ENCODE data around the gene GNG14.
"Not testable (repeated sequence)": the region's sequence is repeated elsewhere in the genome, so short reads cannot be mapped to it uniquely, and the experiment has no call there.

Gene GNG14

GRCh38 chr19:12687496-12688196, at the start of gene GNG14:
Gene GNG14, plus strand, starts transcription at chr19:12687998. Its CDS starts 51 bp downstream, at chr19:12688049.
- DNase-seq, result no peak

DNA sequence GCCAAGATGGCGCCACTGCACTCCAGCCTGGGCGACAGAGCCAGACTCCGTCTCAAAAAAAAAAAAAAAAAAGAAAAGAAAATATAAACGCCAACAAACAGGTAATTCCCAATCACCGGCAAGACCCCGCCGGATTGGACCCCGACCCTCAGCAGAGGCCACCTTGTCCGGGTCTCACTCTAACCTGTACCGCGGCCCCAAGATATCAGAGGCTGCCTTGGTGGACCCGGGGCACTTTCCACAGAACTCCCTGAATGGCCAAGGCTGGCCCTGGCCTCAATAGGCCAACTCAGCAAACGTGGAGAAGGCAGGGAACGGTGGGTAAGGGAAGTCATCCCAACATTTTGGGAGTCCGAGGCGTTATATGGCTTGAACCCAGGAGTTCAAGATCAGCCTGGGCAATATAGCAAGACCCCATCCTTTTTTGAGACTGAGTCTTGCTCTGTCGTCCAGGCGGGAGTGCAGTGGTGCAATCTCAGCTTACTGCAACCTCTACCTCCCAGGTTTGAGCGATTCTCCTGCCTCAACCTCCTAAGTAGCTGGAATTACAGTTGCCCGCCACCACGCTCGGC, 49.1 kb upstream of the GNG14 start:
- no peak for DNase-seq

DNA sequence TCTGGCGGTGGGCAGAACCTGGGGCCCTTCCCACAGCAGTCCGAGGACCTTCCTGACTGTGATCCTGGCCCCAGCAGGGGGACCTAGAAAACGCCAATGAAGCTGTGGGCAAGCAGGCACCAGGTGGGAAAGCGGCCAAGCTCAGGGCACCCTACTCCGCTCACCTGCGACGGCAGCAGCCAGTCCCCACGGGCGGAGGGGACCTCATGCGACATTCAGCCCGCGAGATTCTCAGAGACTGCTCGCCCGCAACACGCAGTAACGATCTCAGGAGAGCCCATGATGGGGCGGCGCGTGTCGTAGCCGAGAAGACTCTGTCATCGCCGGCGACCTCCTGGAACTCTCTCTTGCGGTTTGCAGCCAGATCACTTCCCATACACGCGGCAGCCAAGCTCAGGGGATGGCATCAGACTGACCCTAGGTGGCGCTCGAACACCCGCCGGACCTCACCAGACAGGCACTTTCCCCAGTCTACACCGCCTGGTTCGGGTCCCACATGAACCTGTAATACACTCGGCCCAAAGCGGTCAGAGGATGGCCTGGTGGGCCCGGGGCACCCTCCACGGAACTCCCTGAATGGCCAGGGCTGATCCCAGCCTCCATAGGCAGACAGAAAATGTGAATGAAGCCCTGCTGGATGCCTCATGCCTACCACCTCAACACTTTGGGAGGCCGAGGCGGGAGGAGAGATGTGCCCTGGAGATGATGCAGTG, 47.7 kb upstream of the GNG14 start:
- DNase-seq, result no peak

DNA sequence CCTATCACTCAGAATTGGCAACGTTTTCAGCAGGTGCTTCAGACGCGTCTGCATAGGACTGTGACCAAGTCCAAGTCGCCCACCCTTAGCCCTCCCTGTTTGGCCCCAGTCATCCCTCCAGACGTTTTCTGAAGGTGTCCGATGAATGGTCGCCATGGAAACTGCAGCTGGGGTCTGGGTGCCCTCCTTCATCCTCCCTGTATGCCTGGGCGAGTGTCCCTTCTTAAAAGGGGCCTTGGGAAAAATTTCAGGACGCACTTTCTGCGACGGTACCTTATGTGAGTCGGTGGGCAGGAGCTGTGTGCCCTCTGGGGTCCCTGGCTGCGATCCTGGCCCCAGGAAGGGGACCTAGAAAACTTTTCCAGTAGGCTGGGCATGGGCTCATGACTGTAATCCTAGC, 46.3 kb upstream of the GNG14 start:
- no peak for DNase-seq

DNA sequence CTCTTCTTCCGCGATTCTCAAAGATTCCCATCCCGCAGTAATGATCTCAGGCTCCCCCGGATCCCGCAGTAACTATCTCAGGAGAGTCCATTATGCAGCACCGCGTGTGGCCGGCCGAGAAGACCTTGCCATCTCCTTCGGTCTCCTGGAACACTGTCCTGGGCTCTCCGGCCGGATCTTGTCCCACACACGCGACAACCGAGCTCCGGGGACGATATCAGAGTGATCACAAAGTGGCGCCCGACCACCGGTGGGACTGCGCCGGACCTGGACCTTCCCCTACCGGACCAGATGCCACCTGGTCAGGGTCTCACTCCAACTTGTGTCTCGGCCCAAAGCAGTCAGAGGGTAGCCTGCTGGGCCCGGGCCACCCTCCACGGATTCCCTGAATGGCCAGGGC, 45.3 kb upstream of the GNG14 start:
- DNase-seq, result no peak

- not testable (repeated sequence) for DNase-seq
These were observed 44.1 kb upstream of the GNG14 start for GRCh38 chr19:12643716-12644115.

DNA sequence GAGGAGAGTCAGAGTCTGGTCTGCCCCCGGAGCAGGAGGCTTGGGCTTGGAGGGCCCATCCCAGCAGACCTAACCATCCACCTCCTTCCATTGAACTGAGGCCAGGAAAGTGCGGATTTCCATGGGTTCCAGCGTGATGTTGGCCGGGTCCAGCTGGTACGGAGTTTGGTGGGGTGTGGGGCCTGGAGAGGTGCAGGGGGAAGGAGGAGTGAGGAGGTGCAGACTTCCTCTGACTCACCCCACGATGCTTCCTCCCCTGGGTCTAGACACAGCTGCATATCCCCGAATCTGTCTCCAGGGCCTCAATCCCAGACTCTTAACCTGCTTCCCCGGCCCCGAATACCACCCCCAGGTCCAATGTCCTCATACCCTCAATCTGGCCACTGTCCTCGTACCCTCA, 41.2 kb upstream of the GNG14 start:
- no peak for DNase-seq

- no peak for DNase-seq
These were observed 40.8 kb upstream of the GNG14 start for GRCh38 chr19:12647047-12647446.

DNA sequence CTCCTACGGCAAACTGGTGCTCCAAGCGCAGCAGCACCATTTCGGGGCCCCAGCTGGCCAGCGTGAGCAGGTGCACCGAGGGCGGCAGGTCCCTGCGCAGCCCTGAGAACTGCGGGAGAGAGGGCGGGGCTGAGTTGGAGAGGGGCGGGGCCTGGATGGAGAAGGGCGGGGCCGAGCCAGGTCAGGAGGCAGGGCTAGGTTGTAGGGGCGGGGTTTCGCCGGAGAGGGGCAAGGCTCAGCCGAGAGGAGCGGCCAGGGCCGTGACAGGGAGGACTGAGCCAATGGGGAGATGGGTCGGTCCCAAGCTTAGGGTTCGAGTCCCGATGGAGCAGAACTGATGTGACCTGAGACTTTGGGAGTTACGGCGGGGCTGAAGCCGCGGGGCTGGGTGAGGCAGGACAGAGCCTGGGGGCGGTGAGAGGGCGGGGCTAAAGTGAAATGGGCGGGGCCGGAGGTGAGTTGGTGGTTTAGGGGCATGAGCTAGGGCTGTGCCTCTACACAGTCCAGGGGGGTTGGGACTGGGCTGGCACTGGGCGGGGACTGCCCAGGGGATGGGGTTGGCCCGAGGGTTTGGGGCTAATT, 40.2 kb upstream of the GNG14 start:
- no peak for DNase-seq

DNA sequence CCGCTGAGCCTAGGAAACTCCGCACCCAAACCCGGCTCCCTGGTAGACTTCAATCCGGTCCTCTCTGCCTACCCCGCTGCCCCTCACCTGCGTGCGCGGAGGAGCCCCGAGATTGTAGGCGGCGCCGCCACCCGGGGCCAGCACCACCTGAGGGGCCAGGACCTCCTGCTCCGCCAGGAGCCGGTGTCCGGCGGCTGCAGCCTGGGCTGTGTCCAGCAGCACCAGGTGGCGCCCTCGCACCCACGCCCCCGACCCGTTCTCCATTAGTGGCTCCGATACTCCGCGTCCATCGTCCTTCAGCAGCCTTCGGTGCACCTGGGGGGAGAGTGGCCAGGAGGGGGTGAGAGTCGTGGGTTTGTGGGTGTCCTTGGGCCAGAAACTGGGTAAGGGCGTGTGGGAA, 39.7 kb upstream of the GNG14 start:
- no peak for DNase-seq

GRCh38 chr19:12649941-12650340, 37.9 kb upstream of the GNG14 start:
- DNase-seq, result no peak

GRCh38 chr19:12652219-12652618, 35.6 kb upstream of the GNG14 start:
- DNase-seq, result no peak

- DNase-seq, result no peak
These were observed 32.3 kb upstream of the GNG14 start for GRCh38 chr19:12655546-12655945.

DNA sequence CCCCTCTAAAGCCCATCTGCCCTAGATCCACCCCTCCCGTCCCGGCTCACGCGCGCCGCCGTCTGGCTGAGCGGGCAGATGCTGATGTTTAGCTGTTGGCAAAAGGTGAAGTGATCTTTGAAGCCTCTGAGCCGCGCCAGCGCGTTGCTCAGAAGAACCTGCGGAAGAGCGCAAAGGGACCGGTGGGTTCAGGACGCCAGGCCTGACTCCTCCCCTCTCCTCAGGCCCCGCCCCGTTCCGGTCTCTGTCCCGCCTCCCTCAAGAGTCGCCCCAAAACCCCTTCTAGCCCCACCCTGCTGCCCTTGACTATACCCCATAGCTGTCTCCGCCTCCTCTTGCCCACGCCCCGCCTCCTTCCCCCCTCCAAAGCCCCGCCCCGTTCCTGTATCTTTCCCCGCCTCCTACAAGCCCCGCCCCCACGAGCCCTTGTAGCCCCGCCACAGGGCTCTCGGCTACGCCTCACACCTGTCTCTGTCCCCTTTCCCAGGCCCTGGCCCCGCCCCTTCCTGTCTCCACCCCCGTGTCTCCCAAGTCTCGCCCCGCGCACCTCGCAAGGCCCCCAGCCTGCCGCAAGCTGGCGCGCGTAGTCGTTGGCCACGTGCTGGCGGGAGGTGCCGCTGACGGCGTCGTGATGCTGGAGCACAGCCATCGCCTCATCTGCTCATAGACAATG, 30.8 kb upstream of the GNG14 start:
- DNase-seq, result no peak

DNA sequence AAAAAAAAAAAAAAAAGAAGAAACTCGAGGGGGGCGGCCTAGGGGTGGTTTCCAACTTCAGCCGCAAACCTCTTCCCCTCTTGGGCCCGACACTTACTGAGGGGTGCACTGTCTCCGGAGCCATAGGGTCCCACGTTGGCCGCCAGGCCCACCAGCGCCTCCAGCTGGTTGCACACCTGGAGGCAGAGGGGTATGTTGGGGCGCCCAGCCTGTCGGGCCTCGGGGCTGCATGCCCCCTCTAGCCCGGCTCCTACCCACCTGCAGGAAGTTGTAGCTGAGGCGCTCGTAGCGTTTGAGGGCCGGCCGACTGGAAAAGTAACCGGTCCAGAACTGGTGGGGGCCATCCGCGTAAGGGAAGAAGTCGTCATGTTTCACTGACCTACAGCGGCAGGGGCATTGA, 29.8 kb upstream of the GNG14 start:
- no peak for DNase-seq

DNA sequence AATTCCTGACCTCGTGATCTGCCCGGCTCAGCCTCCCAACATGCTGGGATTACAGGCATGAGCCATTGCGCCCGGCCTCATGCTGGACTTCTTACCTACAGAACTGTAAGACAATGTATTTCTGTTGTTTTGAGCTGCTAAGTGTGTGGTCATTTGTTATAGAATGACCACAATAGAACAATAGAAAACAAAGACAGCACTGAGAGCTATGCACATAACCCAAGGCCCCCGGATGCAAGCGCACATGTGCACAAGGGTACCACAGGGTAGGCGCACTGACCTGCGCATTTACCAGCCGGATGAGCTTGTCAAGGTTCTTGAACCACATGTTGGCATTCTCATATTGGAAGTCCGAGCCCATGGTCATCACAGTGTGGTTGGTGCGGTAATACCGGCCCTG, 26.8 kb upstream of the GNG14 start:
- no peak for DNase-seq

DNA sequence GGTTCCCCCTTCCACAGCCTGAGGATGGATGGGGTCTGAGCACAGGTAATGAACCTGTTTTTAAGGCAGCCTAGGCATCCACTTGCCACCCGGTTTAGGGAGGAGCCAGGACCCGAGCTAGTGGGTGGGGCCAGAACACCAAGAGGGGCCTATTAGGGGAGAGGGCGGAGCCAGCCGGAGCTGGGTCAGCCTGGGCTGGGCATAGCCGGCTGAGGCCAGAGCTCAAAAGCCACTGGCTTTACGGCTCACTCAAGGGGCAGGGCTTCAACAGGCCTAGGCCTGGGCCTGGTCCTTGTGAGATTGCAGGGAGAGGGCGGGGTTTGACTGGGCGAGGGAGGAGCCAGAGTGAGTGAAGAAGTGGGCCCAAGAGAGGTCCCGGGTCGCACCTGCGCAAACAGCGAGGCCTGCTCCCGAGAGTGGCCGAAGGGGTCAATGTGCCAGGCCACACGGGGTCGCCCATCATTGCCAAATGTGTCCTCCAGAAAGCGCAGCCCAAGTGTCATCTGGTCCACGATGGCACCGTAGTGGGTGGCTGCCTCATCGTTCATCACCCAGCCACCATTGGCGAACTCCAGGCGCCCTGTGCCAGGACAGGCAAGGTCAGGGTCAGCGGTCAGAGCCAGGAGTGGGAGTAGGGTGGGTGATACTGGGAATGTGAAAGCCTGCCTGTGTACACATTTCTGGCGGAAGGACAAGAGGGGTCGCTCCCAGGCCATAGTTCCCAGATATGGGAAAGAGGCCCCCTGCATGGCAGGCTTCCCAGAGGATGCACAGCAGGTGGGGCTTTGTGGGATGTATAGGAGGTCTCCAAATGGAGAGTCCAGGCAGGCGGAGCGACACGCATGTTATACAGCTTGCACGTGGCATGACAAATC, 23.2 kb upstream of the GNG14 start:
- DNase-seq, result no peak

DNA sequence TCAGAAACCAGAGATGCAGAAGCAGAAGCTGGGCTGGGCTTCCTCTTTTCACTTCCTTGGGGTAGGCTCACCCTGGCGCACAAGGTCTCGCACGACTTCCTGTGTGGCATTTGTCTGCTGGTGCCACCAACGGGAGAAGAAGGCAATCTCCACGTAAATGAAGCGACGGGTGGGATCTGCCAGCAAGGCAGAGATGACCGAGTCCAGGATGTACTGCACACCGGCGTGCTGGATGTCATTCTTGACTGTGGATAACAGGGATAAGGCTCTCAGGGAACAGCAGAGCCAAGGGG, 22.6 kb upstream of the GNG14 start:
- no peak for DNase-seq

DNA sequence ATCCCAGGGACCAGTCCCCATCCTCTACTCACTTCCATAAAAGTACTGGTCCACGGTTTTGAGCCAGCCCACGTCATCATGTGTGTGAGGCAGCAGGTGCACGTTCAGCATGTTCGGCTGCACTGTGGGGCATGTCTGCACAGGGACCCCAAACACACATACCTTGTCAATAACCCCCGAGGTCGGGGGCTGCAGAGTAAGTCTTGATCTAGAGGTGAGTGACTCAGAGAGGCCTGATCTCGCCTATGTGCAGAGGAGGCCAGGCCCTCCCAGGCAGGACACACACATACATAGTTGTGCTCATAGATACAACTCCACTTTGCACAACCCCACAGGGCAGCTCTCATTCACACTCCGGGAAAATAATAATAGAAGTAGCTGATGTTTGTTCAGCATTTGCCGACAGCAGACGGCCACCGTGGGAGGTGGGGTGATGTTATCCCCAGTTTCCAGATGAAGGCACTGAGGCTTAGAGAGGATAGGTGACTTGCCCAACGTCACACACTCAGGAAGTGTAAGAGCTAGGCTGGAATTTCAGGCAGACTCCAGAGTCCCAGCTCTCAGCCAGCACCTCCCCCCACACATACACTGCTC, 22.0 kb upstream of the GNG14 start:
- no peak for DNase-seq

GRCh38 chr19:12666265-12667048, 21.3 kb upstream of the GNG14 start, which contains the start of the genes MAN2B1 and WDR83:
Gene MAN2B1, minus strand, starts transcription at chr19:12666742. Its CDS starts 41 bp downstream, at chr19:12666701.
Gene WDR83, plus strand, starts transcription at chr19:12666807. Its CDS starts 2,984 bp downstream, at chr19:12669791.
- DNase-seq, result peak; percentile 65

- no peak for DNase-seq
These were observed 20.0 kb upstream of the GNG14 start for GRCh38 chr19:12667731-12668302.

All from NK-92 treated with Interleukin-12 subunit alpha and Interleukin-12 subunit beta, amount 100 ng/mL, for 24 hours (cell line).